Pancreas (tissue), 10 donors: Measurements from ENCODE around the gene SH3GL3. TPM values are rescaled to one million over a fixed set of nuclear protein-coding genes. Genes with fewer than 3 reads are reported as not detected.

ENCODE experiments used
- ATAC-seq, 4 donors: fragments of 200-7000 bp; cut with Tn5 transposase; one replicate each; pipeline versions ENCODE4 v1.8.0 to v1.9.1; 2020; ENCODE audit warnings: mild to moderate bottlenecking in 4 of 4, moderate library complexity in 4 of 4
- DNase-seq, 6 donors: peaks; one replicate each; pipeline ENCODE4 v3.0.0-alpha.2; 2020
- FAIRE-seq: peaks from 2 replicates; lab custom pipeline; 2012; peaks lifted over from hg19 to GRCh38; lab: Jason Lieb, UNC
- H3K27ac ChIP-seq, 4 donors: fragments of 200-600 bp; sonication (generic); 1 replicate in 3 of 4; 2 replicates in 1 of 4; pipeline versions ENCODE4 v1.5.0 to v1.8.0; 2020
- H3K27me3 ChIP-seq, 4 donors: fragments of 200-600 bp; one replicate each; pipeline ENCODE4 v1.8.0; 2021
- H3K36me3 ChIP-seq, 3 donors: fragments of 200-600 bp; sonication (generic) in 1 of 3; one replicate each; pipeline versions ENCODE4 v1.5.0 to v1.8.0; 2020 to 2021
- H3K4me1 ChIP-seq, 3 donors: fragments of 200-600 bp; one replicate each; pipeline ENCODE4 v1.8.0; 2021
- H3K4me3 ChIP-seq, 4 donors: fragments of 200-600 bp; sonication (generic) in 2 of 4; one replicate each; pipeline versions ENCODE4 v1.5.0 to v1.8.0; 2020 to 2021
- H3K9me3 ChIP-seq, 4 donors: fragments of 200-600 bp; one replicate each; pipeline ENCODE4 v1.8.0; 2021
- CTCF ChIP-seq, 4 donors: fragments of 200-600 bp; sonication (generic) in 3 of 4; IDR thresholded peaks; one replicate each; pipeline versions ENCODE4 v1.5.0 to v1.8.0; 2021; ENCODE audit warnings: antibody characterized with exemption in 4 of 4
- WGBS, 2 donors: extraction: QIAGEN DNeasy Blood & Tissue Kit; methylation state at CpG; one replicate each; pipeline ENCODE4 v1.1.7; 2013; 5-methylcytosine and 5-hydroxymethylcytosine counted together
- intact Hi-C, 3 donors: fragments of 100-400 bp; cut with DNase I; formaldehyde crosslinking; loops; one replicate each; pipeline versions ENCODE4 v1.11.1 to v1.14.2; 2022
- polyA plus RNA-seq, 2 donors: library from polyadenylated mRNA; stranded (reverse); fragments of 200-250 nt; gene quantifications; one replicate each; pipeline ENCODE4 v1.2.3, GENCODE V29; 2013
- total RNA-seq, 6 donors: library from RNA; stranded (reverse); fragmentation: NEBNext Ultra II Directional in 4 of 6; extraction: Animal tissue kit (Norgen Biotek cat#: 25700) in 4 of 6; gene quantifications; one replicate each; pipeline versions ENCODE4 v1.2.1 to v1.2.4, GENCODE V29; 2021 to 2023
- donor health status: healthy with polysubstance abuse.
- donor health status: DM: no; HTN: no; CAD: no; lungs with moderate emphysema.
- donor health status: DM: no; HTN: no; CAD: no.
- donor health status: control.
- donor health status: control.
- donor health status: Bipolar disorder and iron deficiency.
- donor health status: DM: yes; HTN: yes; CAD: no.
- donor health status: DM: no; HTN: no; CAD: no.
- donor health status: DM: no; HTN: no; CAD: no.
- donor health status: DM: yes; HTN: yes; CAD: no.

Gene SH3GL3
- total and polyA plus RNA-seq, 8 donors: 0.23 to 0.87 (median 0.54) TPM; not detected in 4

- Histone ChIP-seq H3K4me3 (no peak overlapping the region), H3K36me3 (no peaks in the 10 kb centered on the region), H3K4me1 (no peaks in the 10 kb centered on the region), H3K27ac (no peak overlapping the region), H3K9me3 (no peaks in the 10 kb centered on the region), H3K27me3 (no peaks in the 10 kb centered on the region)
- intact Hi-C loops: no loop called here
- FAIRE-seq (no peak), ATAC-seq (no peak), DNase-seq (no peak)
- TF ChIP-seq CTCF (IDR thresholded peaks at IDR 0.05): no peak
- WGBS, 2 donors: 90 to 92% methylated on average over 2 of the region's 2 CpGs
Measured at GRCh38 chr15:83650831-83651230, 203.7 kb downstream of the SH3GL3 start.

GRCh38 chr15:83651541-83651940, 204.4 kb downstream of the SH3GL3 start:
- intact Hi-C loops: no loop called here
- WGBS, 2 donors: 76 to 86% methylated on average over 6 of the region's 6 CpGs
- no peak overlapping the region for H3K4me3 ChIP-seq
- no peaks in the 10 kb centered on the region for H3K9me3 ChIP-seq
- ATAC-seq: no peak
- TF ChIP-seq CTCF (IDR thresholded peaks at IDR 0.05): no peak
- no peak for DNase-seq
- no peaks in the 10 kb centered on the region for H3K27me3 ChIP-seq
- FAIRE-seq: no peak
- no peaks in the 10 kb centered on the region for H3K36me3 ChIP-seq
- peaks cover 0 to 1% (median 0%) of the 10 kb centered on the region in 3 donors for H3K4me1 ChIP-seq
- H3K27ac ChIP-seq: no peak overlapping the region

- Histone ChIP-seq H3K27me3 (no peaks in the 10 kb centered on the region), H3K9me3 (no peaks in the 10 kb centered on the region), H3K36me3 (no peaks in the 10 kb centered on the region), H3K27ac (peak overlapping the region in 1 of 4 donors; percentile 87), H3K4me3 (no peak overlapping the region), H3K4me1 (peaks cover 0 to 8% (median 7%) of the 10 kb centered on the region in 3 donors)
- 93 to 99% methylated on average over 5 of the region's 5 CpGs for WGBS, 2 donors
- DNase-seq (no peak), FAIRE-seq (no peak), ATAC-seq (no peak)
- TF ChIP-seq CTCF (IDR thresholded peaks at IDR 0.05): no peak
- intact Hi-C loops: no loop called here
Measured at GRCh38 chr15:83652626-83653204, 205.6 kb downstream of the SH3GL3 start.

GRCh38 chr15:83653288-83653638, 206.1 kb downstream of the SH3GL3 start:
- WGBS, 2 donors: 25 to 29% methylated on average over 12 to 18 of the region's 18 CpGs
- Histone ChIP-seq H3K4me3 (peak overlapping the region in 3 of 4 donors; percentile 33 to 58 (median 48)), H3K36me3 (no peaks in the 10 kb centered on the region), H3K9me3 (no peaks in the 10 kb centered on the region), H3K4me1 (peaks cover 0 to 8% (median 8%) of the 10 kb centered on the region in 3 donors), H3K27ac (peak overlapping the region in 3 of 4 donors; percentile 38 to 87 (median 69)), H3K27me3 (no peaks in the 10 kb centered on the region)
- DNase-seq: no peak
- FAIRE-seq: no peak
- ATAC-seq: peak in 3 of 4 donors; percentile 3 to 51 (median 31)
- intact Hi-C loops: no loop called here
- no peak for TF ChIP-seq CTCF (IDR thresholded peaks at IDR 0.05)

DNA sequence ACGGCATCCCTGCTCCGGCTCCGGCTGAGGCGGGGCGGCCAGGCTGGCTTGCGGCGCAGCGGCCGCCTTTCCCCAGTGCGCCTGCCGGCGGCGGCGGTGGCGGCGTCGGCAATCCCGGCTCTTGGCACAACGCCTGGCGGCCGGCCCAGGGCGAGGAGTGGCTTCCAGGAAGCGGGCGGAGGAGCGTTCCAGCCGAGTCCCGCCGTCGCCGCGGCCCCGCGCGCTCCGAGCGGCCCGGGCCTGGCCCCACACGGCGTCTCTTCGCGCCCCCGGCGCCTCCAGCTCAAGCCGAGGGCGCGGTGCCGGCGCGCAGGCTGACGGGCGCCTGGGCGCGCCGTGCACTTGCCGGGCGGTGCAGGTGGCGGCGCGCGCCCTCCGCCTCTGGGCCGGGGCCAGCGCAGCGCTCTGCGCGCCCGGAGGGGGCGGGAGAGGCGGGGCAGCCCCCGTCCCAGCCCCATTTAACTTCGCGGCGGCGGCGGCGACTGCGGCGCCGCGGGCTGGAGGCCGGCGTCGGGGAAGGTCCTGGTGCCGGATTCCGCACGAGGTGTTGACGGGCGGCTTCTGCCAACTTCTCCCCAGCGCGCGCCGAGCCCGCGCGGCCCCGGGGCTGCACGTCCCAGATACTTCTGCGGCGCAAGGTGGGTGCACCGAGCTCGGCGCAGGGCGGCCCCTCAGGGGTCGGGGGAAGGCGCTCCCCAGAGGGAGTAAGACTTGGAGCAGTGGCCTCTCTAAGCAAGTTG, 206.7 kb downstream of the SH3GL3 start, which contains the start of gene ADAMTSL3:
Gene ADAMTSL3, plus strand, starts transcription at position 485 of the 740 bp plus-strand sequence. CDS start 1,639 bp downstream, outside the sequence.
- H3K27me3 ChIP-seq: no peaks in the 10 kb centered on the region
- TF ChIP-seq CTCF (IDR thresholded peaks at IDR 0.05): no peak
- intact Hi-C loops: no loop called here
- no peaks in the 10 kb centered on the region for H3K36me3 ChIP-seq
- H3K4me3 ChIP-seq: peak within 1 kb of the TSS; percentile 33 to 58 (median 42)
- FAIRE-seq: no peak
- H3K4me1 ChIP-seq: peaks cover 0 to 11% (median 8%) of the 10 kb centered on the region in 3 donors
- ATAC-seq: peak; percentile 67 to 83 (median 76)
- H3K9me3 ChIP-seq: no peaks in the 10 kb centered on the region
- H3K27ac ChIP-seq: peak within 1 kb of the TSS; percentile 38 to 87 (median 58)
- 1% methylated on average over 52 to 105 of the region's 105 CpGs for WGBS, 2 donors
- peak; percentile 83 to 97 (median 91) for DNase-seq
